GM19395 (cell line): Measurements from ENCODE around the gene PKM.

Experiments
- ATAC-seq: cut with Tn5 transposase; IDR thresholded peaks from one replicate; pipeline ENCODE4 v1.9.1; 2021; ENCODE audit warnings: mild to moderate bottlenecking, moderate library complexity; ENCODE audit not compliant: unreplicated experiment

The PKM gene

DNA sequence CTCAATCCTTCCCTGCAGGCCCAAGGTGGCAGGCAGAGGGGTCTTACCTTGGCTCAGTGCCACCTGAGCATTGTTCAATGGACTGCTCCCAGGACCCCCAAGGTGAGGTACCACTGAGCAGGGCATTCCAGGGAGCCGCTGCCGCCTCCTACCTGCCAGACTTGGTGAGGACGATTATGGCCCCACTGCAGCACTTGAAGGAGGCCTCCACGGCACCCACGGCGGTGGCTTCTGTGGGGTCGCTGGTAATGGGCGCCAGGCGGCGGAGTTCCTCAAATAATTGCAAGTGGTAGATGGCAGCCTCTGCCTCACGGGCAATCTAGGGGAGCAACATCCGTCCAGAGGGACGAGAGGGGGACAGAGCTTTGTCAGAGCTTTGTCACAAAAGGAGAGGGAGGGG, 28.7 kb downstream of the PKM start:
- no peak for ATAC-seq

DNA sequence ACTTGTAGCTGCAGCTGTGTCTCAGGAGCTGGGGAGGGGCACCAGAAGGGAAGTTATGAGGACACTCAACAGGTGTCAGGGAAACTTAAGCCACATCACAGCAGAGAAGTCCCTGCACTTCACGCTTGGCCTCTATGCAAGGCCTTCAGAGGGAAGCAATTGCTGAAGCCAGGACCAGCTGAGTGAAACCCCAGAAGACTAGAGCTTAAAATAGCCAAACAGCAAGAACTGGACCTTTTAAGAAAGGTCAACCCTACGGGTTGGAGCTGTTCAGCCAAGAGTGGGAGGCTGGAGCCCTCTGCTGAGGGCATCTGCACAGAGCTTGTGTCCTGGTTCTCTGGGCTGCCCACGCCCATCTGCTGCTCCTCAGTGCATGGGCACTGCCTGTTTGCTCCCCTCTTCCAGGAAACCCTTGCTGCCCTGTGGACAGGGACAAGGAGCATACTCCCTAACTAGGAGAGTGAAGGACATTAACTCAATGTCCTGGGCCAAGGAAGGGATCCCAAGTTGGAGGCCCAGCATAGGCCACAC, 29.5 kb downstream of the PKM start:
- ATAC-seq, result no peak

DNA sequence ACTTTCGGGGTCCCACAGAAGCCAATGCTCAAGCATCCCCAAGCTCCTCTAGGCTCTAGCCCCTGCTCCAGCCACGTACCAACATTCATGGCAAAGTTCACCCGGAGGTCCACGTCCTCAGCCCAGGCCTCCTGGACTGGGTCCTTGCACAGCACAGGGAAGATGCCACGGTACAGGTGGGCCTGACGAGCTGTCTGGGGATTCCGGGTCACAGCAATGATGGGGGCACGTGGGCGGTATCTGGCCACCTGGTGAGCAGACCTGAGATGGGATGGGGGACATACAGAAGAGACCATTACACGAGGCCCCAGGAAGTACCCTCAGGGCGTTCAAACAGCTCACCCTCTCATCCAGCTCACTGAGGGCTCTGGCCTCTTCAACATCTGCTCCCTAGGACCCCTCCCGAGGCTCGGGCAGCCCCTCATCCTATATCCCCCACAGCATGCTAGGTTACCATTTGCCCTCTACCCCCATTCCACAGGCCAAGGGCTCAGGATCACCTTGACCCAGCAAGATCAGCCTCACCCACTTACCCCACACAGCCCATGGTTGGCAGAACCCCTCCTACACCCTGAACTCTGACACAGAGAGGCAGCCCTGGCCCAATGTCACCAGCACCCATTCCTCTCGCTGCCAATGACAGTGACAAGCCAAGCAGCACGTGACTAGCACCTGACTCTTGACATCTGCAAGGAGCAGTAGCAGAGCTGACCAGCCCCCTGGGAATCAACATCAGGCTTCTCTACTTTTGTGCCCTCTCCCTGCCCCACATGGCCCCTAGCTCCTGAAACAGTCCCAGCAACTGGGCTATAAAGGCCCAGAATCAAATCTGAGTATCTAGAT, 30.4 kb downstream of the PKM start:
- ATAC-seq, result no peak

DNA sequence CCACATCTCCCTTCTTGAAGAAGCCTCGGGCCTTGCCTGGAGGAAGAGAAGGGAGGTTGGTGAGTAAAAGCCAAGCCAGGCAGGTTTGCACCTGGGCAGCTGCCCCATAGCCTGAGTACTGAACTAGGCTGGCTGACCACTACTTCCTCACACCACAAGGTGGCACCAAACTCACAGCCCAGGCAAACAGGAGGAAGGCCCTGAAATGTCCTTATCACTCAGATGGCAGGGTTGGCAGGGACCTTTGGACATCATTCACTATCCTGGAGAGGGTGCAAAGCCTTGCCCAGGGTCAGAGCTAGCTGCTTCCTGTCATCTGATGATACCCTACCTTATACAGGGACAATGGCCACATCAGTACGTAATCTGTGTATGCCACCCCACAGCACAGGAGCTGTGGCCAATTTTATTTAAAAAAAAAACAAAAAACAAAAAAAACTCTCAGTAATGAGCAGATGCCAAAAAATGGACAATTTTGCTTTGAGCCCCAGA, 31.2 kb downstream of the PKM start:
- no peak for ATAC-seq

DNA sequence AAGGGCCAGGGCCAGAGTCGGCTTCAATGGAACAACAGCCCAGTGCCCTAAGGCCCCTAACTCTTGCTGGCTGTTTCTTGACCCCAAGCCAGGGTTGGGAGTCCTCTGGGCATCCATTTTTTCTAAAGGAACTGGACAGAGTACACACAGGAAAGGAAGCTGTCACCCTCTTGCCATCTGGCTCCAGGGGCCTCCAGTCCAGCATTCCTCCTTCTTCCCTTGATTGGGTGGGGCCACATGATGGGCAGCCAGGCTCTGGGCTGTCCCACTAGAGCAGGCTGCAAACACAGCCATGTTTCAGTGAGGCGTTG, 31.8 kb downstream of the PKM start:
- ATAC-seq, result no peak

DNA sequence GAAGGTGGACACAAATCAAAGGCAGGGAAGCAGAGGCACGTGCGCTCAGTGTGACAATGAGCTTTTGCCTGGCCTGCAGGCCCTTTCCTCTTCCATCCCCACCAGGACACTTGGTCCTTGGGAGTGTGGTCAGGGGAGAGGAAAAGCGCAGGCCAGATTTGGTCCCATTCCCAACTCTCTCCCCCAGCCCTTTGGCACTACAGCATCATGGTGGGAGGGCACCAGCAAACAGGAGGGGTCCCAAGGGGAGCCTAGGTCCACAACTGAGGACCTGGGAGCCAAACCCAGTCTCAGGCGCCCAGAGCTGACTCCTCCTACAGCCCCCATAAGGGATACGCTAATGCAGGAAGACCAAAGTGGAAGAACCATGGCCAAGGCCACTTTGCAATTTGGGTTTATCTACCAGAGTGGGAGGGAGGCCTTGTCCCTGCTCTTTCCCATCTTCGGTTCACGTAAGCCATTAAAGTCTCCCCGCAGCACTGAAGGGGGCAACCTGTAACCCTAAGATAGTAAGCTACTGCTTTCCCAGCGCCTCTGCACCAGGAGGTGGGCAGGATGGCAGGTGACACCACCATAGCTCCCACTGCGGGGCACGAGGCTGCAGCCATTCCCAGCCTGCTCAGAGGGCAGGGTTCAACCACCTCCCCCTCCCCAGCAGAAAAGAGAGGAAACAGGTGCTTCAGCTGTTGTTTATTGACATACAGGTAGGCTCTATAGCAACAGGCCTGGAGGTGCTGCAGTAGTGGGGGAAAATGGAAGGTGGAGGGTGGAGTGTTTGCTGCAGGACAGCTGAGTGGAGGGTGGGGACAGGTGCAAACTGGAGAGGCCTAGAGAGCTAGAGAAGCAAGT, 32.4 kb downstream of the PKM start:
- ATAC-seq, result no peak

DNA sequence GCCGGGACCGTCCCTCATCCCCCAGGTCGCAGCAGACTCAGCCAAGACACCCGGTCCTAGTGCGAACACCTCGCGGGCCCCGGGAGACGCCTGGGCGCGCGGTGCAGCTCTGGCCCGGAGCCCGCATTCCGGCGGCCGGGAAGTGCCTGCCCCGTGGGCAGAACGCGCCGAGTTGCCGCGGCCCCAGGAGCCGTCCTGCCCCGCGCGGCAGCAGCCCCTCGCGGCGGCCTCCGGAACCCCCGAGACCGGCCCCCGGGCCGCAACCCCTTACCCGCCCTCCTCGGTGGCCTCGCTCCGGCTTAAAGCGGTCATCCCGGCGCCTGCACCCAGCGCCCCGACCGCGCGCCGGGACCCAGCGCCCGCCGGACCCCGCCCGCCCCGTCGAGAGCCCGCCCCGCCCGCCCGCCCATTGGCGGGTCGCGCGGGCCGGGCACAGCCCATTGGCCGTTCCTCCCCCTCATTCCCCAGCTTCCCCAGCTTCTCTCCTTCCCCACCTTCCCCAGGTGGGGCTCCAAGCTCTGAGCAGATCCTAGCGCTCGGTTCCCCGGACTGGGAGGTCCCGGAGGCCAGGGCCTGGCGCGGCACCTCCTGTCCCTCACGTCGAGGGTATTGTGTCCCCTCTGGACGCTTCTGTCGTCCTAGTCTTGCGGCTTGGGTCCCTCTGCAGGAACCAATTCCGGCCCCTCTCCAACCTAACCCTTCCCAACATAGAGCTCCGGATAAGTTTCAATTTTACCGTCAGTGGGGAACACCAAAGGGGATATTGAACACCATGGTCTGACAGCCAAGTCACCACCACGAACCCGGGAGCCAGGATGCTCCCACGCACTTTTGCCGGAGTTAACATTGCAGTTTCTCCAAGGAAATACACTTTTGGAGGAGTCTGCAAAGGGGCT, 33.3 kb downstream of the PKM start, which contains the start of gene GRAMD2A:
TSS of gene GRAMD2A (minus strand) at position 328 of the 896 bp plus-strand sequence.
- peak; percentile 48 for ATAC-seq

DNA sequence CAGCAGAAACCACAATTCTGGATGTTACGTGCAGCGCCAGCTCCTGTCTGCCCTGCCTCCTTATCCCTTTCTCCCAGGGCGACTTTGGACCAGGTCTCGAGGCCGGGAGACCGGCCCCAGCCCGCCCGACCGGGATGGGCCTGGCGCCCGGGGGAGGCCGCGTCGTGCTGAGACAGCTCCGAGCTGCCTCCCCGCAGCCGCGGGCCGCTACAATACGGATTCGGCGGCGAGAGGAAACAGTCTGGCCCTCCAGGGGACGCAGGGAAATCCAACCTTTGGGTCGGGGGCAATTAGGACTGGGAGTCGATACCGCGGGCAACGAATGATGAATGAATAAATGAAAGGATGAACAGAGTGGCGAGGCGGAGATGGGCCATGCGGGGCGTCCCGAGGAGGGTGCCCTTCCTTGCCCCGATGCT, 33.9 kb downstream of the PKM start:
- ATAC-seq, result no peak

DNA sequence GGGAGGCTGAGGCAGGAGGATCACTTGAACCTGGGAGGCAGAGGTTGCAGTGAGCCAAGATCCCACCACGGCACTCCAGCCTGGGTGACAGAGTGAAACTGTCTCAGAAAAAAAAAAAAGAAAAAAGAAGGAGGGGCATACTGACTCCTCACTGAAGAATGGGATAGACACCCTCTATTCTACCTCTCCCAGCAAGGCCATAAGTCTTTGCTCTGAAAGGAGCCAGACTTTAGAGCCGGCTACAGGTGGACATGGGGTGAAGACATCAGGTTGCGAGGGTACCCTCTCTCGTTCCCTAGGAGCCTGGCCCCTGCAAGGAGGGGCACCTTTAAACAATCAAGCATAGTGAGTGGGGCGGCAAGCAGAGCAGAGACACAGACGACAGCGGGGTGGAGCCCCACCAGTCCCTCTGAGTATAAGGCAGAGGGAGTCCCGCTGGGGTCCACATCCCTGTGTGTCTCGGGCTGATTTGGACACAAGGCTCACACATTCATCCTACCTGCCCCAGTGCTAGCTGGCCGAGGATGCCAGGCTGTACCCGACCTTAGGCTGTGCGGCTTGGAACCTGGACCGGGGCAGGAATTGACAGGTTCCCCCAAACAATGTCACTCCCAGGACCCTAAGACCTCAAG, 34.5 kb downstream of the PKM start:
- ATAC-seq, result no peak

DNA sequence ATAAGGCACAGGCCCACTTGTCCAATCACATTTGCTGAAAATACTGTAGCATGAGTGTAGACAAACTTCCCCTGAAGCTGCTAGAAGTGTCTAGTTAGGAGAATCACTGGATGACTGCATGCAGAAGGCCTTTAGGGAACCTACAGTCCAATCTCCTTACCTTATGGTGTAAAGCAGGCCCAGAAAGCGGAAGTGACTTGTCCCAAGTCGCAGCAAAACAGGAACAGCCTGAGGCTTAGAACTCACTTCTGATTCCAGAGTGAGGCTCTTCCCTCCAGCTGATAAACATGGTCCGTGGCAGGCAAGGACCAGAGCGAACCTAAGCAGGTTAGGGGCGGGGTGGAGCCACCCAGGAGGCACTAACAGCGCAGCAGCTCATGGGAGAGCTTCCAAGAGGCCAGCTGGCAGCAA, 35.9 kb downstream of the PKM start:
- no peak for ATAC-seq

DNA sequence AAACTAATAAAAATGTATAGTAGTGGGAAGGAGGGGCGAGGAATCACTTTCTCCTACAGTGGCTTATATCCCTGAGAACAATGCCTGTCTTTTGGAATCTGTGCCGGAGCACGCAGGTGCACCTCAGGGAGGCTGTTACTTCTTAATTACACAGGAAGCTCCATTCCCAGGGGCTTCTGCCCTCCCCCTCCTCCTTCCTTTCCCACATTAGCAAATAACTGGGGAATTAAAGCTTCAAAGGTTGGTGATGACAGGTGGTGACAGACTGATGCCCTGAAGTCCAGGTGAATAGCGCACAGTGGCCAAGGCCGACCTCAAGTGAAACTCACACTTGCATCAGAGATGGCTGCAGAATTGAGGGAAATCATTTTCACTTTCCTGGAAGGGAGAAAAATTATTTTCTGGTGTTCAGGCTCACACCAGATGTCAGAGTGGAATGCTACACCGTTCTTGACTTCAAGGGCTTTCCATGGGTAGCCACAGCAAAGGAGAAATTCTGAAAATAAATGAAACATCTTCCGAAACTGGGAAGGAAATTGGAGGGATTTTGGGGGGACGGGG, 37.1 kb downstream of the PKM start:
- ATAC-seq, result no peak

DNA sequence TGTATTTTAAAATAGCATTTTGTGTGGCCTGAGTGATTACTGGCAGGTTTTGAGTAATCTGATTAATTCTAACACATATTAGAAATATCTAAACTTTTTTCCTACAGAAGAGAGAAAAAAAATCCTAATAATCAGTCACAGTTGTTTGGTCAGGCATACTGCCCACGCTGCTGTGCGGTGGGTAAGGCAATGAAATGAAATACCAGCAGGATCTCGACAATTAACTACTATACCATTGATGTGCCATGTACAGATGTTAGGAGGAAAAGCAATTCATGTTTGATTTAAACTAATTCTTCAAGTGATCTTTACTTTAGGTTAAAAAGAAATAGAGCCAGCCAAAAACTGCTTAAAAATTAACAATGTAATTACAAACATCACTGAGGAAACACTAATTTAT, 38.6 kb downstream of the PKM start:
- no peak for ATAC-seq

DNA sequence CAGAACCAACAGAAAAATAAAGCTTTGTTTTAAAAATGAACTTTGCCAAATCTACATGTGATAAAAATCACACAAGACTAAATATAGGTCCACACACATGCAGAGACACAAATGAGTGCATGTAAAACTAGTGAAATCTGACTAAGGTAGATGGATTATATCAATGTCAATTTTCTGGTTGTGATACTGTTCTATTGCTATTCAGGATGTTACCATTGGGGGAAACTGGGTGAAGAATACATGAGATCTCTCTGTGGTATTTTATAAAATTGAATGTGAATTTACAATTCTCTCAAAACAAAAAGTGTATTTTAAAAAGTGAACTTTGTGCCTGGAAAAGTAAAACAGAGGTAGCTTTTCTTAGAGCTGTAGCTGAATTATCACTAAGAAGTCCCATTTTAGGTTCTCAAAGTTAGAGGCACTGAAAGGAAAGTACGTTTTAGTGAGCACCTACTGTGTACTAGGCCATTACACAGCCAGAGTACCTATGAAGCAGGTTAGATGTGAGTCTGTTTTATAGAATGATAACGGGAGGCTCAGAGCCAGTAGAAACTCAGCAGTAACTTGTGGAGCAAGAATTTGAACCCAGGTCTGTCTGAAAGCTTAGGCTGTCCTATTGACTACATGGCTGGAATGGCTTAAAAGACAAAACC, 41.6 kb downstream of the PKM start:
- no peak for ATAC-seq

DNA sequence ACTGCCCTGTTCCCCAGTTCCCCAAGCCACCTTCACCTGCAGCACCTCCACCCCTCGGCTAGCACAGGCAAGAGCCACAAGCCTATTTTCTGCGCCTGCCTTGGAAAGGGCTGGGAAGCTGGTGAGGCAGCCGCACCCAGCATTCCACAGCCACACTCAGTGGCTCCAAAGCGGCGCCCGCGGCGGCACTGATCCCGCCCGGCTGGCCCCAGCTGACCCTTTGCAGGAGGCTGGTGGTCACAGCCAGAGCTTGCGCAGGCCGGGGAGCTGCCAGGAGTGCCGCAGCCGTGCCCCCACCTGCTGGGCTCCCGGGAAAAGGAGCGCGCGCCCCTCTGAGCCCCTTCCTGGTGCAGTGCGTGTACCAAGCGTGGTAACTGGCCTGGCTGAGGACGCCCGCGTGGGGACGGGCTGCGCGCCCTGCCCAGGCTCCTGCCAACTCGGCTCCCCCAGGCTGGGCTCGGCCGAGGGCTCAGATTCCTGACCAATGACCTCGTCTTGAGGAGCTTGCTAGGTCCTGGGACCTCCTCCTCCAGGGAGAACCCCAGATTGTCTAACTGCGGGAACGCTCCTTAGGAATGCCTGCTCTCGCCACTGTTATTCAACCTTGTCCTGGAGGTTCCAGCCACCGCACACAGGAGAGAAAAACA, 46.7 kb downstream of the PKM start:
- ATAC-seq, result no peak

DNA sequence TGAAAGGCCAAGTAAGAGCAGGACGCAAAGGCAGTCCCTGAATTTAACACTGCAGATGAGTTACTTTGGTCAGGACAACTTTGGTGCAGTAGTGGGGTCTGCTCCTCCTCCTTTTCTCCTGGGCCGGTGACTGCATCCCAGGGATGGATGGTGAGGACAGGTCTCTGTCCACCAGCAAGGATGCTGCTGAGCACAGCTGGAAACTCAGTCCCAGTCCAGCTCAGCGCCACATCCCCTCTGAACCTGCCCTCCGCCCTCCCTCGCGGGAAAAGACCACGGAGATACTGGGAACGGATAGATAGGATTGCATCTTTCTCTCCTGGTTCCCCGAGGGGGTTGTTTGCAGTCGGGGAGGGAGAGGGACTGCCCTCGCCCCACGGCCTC, 47.2 kb downstream of the PKM start:
- no peak for ATAC-seq

DNA sequence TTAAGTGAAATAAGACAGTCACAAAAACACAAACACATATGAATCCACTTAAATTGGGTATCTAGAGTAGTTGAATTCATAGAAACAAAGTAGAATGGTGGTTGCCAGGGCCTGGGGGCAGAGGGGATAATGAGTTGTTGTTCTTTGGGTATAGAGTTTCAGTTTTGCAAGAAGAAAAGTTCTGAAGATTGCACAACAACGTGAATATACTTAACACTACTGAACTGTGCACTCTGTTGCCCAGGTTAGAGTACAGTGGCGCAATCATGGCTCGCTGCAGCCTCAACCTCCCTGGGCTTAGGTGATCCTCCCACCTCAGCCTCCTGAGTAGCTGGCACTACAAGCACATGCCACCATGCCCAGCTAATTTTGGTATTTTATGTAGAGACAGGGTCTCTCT, 48.3 kb downstream of the PKM start:
- no peak for ATAC-seq

DNA sequence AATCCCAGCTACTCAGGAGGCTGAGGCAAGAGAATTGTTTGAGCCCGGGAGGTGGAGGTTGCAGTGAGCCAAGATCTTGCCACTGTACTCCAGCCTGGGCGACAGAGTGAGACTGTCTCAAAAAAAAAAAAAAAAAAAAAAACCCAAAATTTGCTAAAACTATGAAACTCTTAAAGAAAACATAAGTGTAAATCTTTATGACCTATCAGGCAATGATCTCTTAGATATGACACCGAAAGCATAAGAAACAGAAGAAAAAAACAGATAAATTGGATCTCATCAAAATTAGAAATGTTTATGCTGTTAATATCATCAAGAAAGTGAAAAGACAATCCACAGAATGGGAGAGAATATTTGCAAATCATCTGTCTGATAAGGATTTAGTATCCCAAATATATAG, 48.7 kb downstream of the PKM start:
- no peak for ATAC-seq

DNA sequence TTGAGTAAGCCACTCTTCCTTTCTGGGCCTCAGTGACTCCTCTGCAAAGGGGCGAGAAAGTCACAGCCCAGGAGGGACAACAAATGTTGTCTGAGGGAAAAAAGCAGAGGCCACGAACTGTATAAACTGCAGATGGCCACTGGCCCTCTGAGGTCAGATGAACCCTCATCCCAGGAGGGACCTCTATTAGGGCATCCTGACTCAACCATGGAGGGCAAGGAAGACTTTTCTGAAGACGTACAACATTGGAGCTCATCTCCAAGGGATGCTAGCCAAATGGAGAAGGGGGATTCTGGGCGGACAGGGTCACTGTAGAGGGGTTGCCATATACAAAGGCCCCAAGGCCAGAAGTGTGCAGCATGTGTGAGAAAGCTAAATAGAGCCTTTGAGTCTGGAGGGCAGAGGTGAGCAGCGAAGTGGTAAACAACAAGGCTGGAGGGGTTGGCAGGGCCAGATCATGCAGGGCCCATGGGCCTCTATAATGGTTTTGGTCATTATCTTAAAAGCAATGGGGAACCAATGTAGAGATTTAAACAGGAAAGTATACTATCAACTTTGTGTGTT, 50.1 kb downstream of the PKM start:
- ATAC-seq, result no peak
